GM12864 (cell line): ENCODE data around the gene STAG1.

ENCODE experiments used
- DNase-seq: peaks from one replicate; pipeline ENCODE4 v3.0.0-alpha.2; 2011; ENCODE audit warnings: low read depth
- H3K4me3 ChIP-seq: 2 replicates; pipeline ENCODE4 v1.5.1; 2011; ENCODE audit warnings: mild to moderate bottlenecking, low read depth, low read length, control low read depth
- TF ChIP-seq, protein P1 (sequence below): IDR thresholded peaks from 2 replicates; pipeline ENCODE4 v1.5.1; 2011; ENCODE audit warnings: low read depth, mild to moderate bottlenecking, moderate library complexity, low read length, control low read depth, inconsistent platforms; ENCODE audit errors: missing control alignments

Gene STAG1

GRCh38 chr3:136664771-136665170, 87.4 kb downstream of the STAG1 start:
- no peak for DNase-seq
- no peak overlapping the region for H3K4me3 ChIP-seq
- TF ChIP-seq, protein P1, sequence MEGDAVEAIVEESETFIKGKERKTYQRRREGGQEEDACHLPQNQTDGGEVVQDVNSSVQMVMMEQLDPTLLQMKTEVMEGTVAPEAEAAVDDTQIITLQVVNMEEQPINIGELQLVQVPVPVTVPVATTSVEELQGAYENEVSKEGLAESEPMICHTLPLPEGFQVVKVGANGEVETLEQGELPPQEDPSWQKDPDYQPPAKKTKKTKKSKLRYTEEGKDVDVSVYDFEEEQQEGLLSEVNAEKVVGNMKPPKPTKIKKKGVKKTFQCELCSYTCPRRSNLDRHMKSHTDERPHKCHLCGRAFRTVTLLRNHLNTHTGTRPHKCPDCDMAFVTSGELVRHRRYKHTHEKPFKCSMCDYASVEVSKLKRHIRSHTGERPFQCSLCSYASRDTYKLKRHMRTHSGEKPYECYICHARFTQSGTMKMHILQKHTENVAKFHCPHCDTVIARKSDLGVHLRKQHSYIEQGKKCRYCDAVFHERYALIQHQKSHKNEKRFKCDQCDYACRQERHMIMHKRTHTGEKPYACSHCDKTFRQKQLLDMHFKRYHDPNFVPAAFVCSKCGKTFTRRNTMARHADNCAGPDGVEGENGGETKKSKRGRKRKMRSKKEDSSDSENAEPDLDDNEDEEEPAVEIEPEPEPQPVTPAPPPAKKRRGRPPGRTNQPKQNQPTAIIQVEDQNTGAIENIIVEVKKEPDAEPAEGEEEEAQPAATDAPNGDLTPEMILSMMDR, result no peak

DNA sequence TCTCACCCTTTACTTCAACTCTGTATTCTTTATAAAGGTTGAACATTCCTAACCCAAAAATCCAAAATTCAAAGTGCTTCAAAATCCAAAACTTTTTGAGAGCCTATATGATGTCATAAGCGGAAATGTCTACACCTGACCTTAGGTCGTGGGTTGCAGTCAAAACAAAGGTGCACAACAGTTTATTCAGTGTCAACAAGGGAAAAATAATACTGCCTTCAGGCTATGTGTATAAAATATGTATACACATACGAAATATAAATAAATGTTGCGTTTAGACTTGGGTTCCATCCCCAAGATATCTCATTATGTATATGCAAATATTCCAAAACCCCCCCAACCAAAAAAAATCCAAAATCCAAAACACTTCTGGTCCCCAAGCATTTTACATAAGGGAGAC, 90.9 kb downstream of the STAG1 start:
- TF ChIP-seq, protein P1, result no peak
- DNase-seq, result no peak
- H3K4me3 ChIP-seq, result no peak overlapping the region

GRCh38 chr3:136658946-136659682, 93.1 kb downstream of the STAG1 start:
- TF ChIP-seq, protein P1, result no peak
- no peak for DNase-seq
- no peak overlapping the region for H3K4me3 ChIP-seq

DNA sequence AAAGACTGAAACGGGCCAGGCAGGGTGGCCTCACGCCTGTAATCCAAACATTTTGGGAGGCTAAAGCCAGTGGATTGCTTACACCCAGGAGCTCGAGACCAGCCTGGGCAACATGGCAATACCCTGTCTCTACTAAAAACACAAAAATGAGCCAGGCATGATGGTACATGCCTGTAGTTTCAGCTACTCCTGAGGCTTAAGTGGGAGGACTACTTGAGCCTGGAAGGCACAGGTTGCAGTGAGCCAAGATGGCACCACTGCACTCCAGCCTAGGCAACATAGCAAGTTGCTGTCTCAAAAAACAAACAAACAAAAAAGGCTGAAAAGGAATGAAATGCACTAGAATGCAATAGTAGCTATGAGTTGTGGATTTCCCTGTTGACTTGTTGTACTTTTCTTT, 94.7 kb downstream of the STAG1 start:
- no peak overlapping the region for H3K4me3 ChIP-seq
- DNase-seq, result no peak
- TF ChIP-seq, protein P1, result no peak

GRCh38 chr3:136653628-136654027, 98.5 kb downstream of the STAG1 start:
- H3K4me3 ChIP-seq, result no peak overlapping the region
- TF ChIP-seq, protein P1, result no peak
- no peak for DNase-seq

DNA sequence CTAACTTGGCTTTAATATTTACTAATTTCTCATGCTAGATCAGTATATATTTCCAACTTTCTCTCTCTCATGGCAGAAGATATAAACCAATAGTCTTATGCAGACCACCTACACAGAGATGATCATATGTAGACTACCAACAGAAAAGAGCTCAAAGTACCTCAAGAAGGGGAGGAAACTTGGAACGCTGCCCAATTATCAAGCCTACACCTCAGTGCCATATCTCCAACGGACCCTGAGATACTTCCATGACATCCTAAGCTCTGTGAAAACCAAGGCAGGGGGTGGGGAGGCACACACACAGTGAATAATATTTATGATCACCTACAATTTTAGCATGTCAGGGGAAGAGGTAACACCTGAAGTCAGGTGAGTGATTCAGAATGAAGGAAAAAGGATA, 100.6 kb downstream of the STAG1 start:
- no peak for DNase-seq
- H3K4me3 ChIP-seq, result no peak overlapping the region
- TF ChIP-seq, protein P1, result no peak

DNA sequence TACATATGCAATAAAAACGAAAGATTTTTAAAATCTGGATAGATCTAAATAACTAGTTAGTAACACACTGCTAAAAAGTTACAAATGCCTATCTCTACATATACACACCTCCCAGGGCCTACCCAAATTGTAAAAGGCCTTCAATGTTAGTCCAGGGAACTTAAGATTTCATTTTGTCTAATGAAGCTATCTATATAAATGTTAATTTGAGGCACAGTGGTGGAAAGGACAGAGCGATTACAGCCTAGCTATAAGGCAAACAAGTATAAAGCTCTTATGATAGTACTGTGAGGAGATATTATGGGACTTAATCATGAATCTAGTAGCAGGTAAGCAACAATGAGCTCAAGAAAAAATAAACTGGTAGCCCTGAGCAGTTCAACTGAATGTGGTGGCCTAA, 101.7 kb downstream of the STAG1 start:
- no peak for DNase-seq
- H3K4me3 ChIP-seq, result no peak overlapping the region
- TF ChIP-seq, protein P1, result no peak
